Fibroblast of the aortic adventitia (primary cell): Measurements from ENCODE around the gene DIMT1. TPM values are rescaled to one million over a fixed set of nuclear protein-coding genes. Genes with fewer than 3 reads are reported as not detected.

Experiments
- DNase-seq: peaks from one replicate; pipeline ENCODE4 v3.0.0-alpha.2; 2010; ENCODE audit warnings: low read depth
- H3K4me3 ChIP-seq: 2 replicates; pipeline ENCODE4 v1.5.1; 2011; ENCODE audit warnings: low read depth, mild to moderate bottlenecking, control low read depth, low read length, moderate library complexity
- CTCF ChIP-seq: IDR thresholded peaks from 2 replicates; pipeline ENCODE4 v1.5.1; 2011; ENCODE audit warnings: mild to moderate bottlenecking, low read length, control low read depth, inconsistent platforms; ENCODE audit not compliant: insufficient read depth
- total RNA-seq: library from RNA; depleted of rRNA; stranded (reverse); fragments of >200 nt; gene quantifications from 2 replicates; pipeline ENCODE4 v1.2.3, GENCODE V29; 2012; ENCODE audit warnings: low replicate concordance

DIMT1 gene
- total RNA-seq, 1 donor = 32.7 TPM

GRCh38 chr5:62347928-62348327 lies 55.8 kb downstream of the DIMT1 start:
- no peak for DNase-seq
- TF ChIP-seq CTCF = no peak
- no peak overlapping the region for H3K4me3 ChIP-seq

GRCh38 chr5:62346748-62347147 lies 57.0 kb downstream of the DIMT1 start:
- no peak for DNase-seq
- TF ChIP-seq CTCF = no peak
- no peak overlapping the region for H3K4me3 ChIP-seq

- H3K4me3 ChIP-seq = no peak overlapping the region
- no peak for TF ChIP-seq CTCF
- DNase-seq = peak; percentile 32
Observed at GRCh38 chr5:62343428-62343827, 60.3 kb downstream of the DIMT1 start.

GRCh38 chr5:62342476-62342837 lies 61.2 kb downstream of the DIMT1 start:
- DNase-seq = no peak
- TF ChIP-seq CTCF = no peak
- H3K4me3 ChIP-seq = no peak overlapping the region

GRCh38 chr5:62341783-62342475 lies 61.8 kb downstream of the DIMT1 start:
- DNase-seq = no peak
- no peak overlapping the region for H3K4me3 ChIP-seq
- no peak for TF ChIP-seq CTCF

- no peak overlapping the region for H3K4me3 ChIP-seq
- DNase-seq = no peak
- no peak for TF ChIP-seq CTCF
Observed at GRCh38 chr5:62340979-62341378, 62.7 kb downstream of the DIMT1 start.

GRCh38 chr5:62340392-62340791 lies 63.3 kb downstream of the DIMT1 start:
- DNase-seq = peak; percentile 11
- peak; percentile 14 for TF ChIP-seq CTCF
- H3K4me3 ChIP-seq = no peak overlapping the region
